Thoracic aorta (tissue), 2 donors: ENCODE data around the gene ARHGAP6. TPM values are rescaled to one million over a fixed set of nuclear protein-coding genes. Genes with fewer than 3 reads are reported as not detected.

ENCODE experiments used
- ATAC-seq: fragments of 150-250 bp; one replicate; pipeline ENCODE4 v1.8.0; 2017; ENCODE audit warnings: low read depth; ENCODE audit not compliant: insufficient number of reproducible peaks, low FRiP score
- DNase-seq: peaks from one replicate; pipeline ENCODE4 v3.0.0-alpha.2; 2020; ENCODE audit warnings: low spot score
- H3K27ac ChIP-seq, 2 donors: fragments of 200-600 bp; sonication (generic); 1 replicate in 1 of 2; 2 replicates in 1 of 2; pipeline ENCODE4 v1.5.1; 2016; ENCODE audit warnings: mild to moderate bottlenecking in 2 of 2, moderate library complexity in 2 of 2
- H3K27me3 ChIP-seq: fragments of 200-600 bp; sonication (generic); replicated peaks from 2 replicates; pipeline ENCODE4 v1.6.0; 2016; ENCODE audit warnings: mild to moderate bottlenecking; ENCODE audit not compliant: insufficient read depth
- H3K36me3 ChIP-seq: fragments of 200-600 bp; sonication (generic); one replicate; pipeline ENCODE4 v1.5.1; 2016
- H3K4me1 ChIP-seq, 2 donors: fragments of 200-600 bp; sonication (generic); 1 replicate in 1 of 2; 2 replicates in 1 of 2; pipeline versions ENCODE4 v1.5.1 to v1.6.0; 2016; ENCODE audit warnings: low read depth in 2 of 2, mild to moderate bottlenecking in 1 of 2; ENCODE audit not compliant: control insufficient read depth in 1 of 2
- H3K4me3 ChIP-seq: fragments of 200-600 bp; sonication (generic); 2 replicates; pipeline ENCODE4 v1.5.1; 2016; ENCODE audit warnings: mild to moderate bottlenecking
- H3K9me3 ChIP-seq: fragments of 200-600 bp; sonication (generic); 2 replicates; pipeline ENCODE4 v1.5.1; 2016
- CTCF ChIP-seq: fragments of 200-600 bp; sonication (generic); IDR thresholded peaks from one replicate; pipeline ENCODE4 v1.5.1; 2019; ENCODE audit warnings: antibody characterized with exemption
- total RNA-seq, 2 donors: library from RNA; depleted of rRNA; stranded (reverse); fragments of >200 nt; gene quantifications; one replicate each; pipeline versions ENCODE4 v1.1.0 to v1.2.3, GENCODE V29; 2016

The ARHGAP6 gene
- total RNA-seq, 2 donors from 2014 or later = 14.6 to 22.3 TPM

- ATAC-seq = no peak
- peaks cover 0 to 8% of the 10 kb centered on the region in 2 donors for H3K4me1 ChIP-seq
- no peaks in the 10 kb centered on the region for H3K27me3 ChIP-seq
- no peaks in the 10 kb centered on the region for H3K9me3 ChIP-seq
- H3K36me3 ChIP-seq = no peaks in the 10 kb centered on the region
- H3K4me3 ChIP-seq = peak overlapping the region; percentile 79
- H3K27ac ChIP-seq = peak overlapping the region in 1 of 2 donors; percentile 67
- TF ChIP-seq CTCF = no peak
- no peak for DNase-seq
These were observed 238.8 kb downstream of the ARHGAP6 start for GRCh38 chrX:11426712-11427452.

GRCh38 chrX:11424903-11425674 lies 240.6 kb downstream of the ARHGAP6 start:
- ATAC-seq (no peak), DNase-seq (no peak)
- Histone ChIP-seq H3K36me3 (no peaks in the 10 kb centered on the region), H3K27ac (no peak overlapping the region), H3K4me1 (peaks cover 0 to 14% of the 10 kb centered on the region in 2 donors), H3K9me3 (no peaks in the 10 kb centered on the region), H3K4me3 (no peak overlapping the region), H3K27me3 (no peaks in the 10 kb centered on the region)
- TF ChIP-seq CTCF = no peak

- no peak for TF ChIP-seq CTCF
- Histone ChIP-seq H3K27me3 (no peaks in the 10 kb centered on the region), H3K9me3 (no peaks in the 10 kb centered on the region), H3K4me1 (peaks cover 0 to 22% of the 10 kb centered on the region in 2 donors), H3K4me3 (no peak overlapping the region), H3K36me3 (no peaks in the 10 kb centered on the region), H3K27ac (no peak overlapping the region)
- DNase-seq (no peak), ATAC-seq (no peak)
These were observed 241.8 kb downstream of the ARHGAP6 start for GRCh38 chrX:11423949-11424348.

- no peak for DNase-seq
- ATAC-seq = no peak
- no peak overlapping the region for H3K27ac ChIP-seq
- TF ChIP-seq CTCF = no peak
- H3K4me1 ChIP-seq = peaks cover 0 to 24% of the 10 kb centered on the region in 2 donors
- no peaks in the 10 kb centered on the region for H3K9me3 ChIP-seq
- H3K27me3 ChIP-seq = no peaks in the 10 kb centered on the region
- no peak overlapping the region for H3K4me3 ChIP-seq
- H3K36me3 ChIP-seq = no peaks in the 10 kb centered on the region
These were observed 242.3 kb downstream of the ARHGAP6 start for GRCh38 chrX:11423362-11423818.

- TF ChIP-seq CTCF = no peak
- Histone ChIP-seq H3K36me3 (no peaks in the 10 kb centered on the region), H3K4me1 (peaks cover 0 to 24% of the 10 kb centered on the region in 2 donors), H3K9me3 (no peaks in the 10 kb centered on the region), H3K27ac (peak overlapping the region in 1 of 2 donors; percentile 34), H3K4me3 (no peak overlapping the region), H3K27me3 (no peaks in the 10 kb centered on the region)
- ATAC-seq (no peak), DNase-seq (no peak)
These were observed 243.2 kb downstream of the ARHGAP6 start for GRCh38 chrX:11422525-11422857.
